Panc1 (cell line): ENCODE measurements around the gene CCT5. TPM values are rescaled to one million over a fixed set of nuclear protein-coding genes. Genes with fewer than 3 reads are reported as not detected.

Source experiments
- ATAC-seq: fragments of 200-7000 bp; cut with Tn5 transposase; 2 replicates; pipeline ENCODE4 v1.9.1; 2020; ENCODE audit warnings: mild to moderate bottlenecking, moderate library complexity
- BruUV-seq: library from RNA; stranded (reverse); fragments of 400-500 nt; replicated peaks from 2 replicates; lab custom pipeline; 2021; lab: Mats Ljungman, UMichigan
- CTCF ChIA-PET: fragments of 300-600 bp; sonication (Branson Sonifier 250); formaldehyde crosslinking; loops from one replicate; lab custom pipeline; 2022; ENCODE audit warnings: antibody characterized with exemption; lab: Charles Lee
- POLR2A ChIA-PET: fragments of 300-600 bp; sonication (Branson Sonifier 250); formaldehyde crosslinking; loops from one replicate; lab custom pipeline; 2022; ENCODE audit warnings: antibody characterized with exemption; lab: Charles Lee
- DNase-seq: peaks from one replicate; pipeline ENCODE4 v3.0.0-alpha.2; 2010; ENCODE audit warnings: low read depth, low spot score
- H3K27ac ChIP-seq: 2 replicates; pipeline ENCODE4 v1.5.1; 2011; ENCODE audit warnings: mild to moderate bottlenecking, low read length, inconsistent platforms
- H3K27me3 ChIP-seq: fragments of 200-500 bp; sonication (Bioruptor generic); 2 replicates; pipeline ENCODE4 v1.6.0; 2014; ENCODE audit warnings: low read length, inconsistent platforms; ENCODE audit not compliant: control insufficient read depth, insufficient read depth
- H3K36me3 ChIP-seq: fragments of 200-500 bp; sonication (Bioruptor generic); 2 replicates; pipeline ENCODE4 v1.5.1; 2014; ENCODE audit warnings: inconsistent platforms, mild to moderate bottlenecking, low read length, moderate library complexity; ENCODE audit not compliant: control insufficient read depth, insufficient read depth
- H3K4me1 ChIP-seq: 2 replicates; pipeline ENCODE4 v1.5.1; 2011; ENCODE audit warnings: inconsistent platforms, mild to moderate bottlenecking, low read length, moderate library complexity; ENCODE audit not compliant: control insufficient read depth, insufficient read depth
- H3K4me3 ChIP-seq, 2 experiments: 2 replicates each; pipeline ENCODE4 v1.5.1; 2011 to 2012; ENCODE audit warnings: low read depth in 2 of 2, low read length in 2 of 2, mild to moderate bottlenecking in 2 of 2, inconsistent platforms in 1 of 2, moderate library complexity in 1 of 2
- H3K9me3 ChIP-seq: fragments of 200-500 bp; sonication (Bioruptor generic); 2 replicates; pipeline ENCODE4 v1.5.1; 2014; ENCODE audit warnings: low read depth, mild to moderate bottlenecking, inconsistent platforms, low read length, moderate library complexity; ENCODE audit not compliant: control insufficient read depth, insufficient read depth
- POLR2AphosphoS5 ChIP-seq: IDR thresholded peaks from 2 replicates; pipeline ENCODE4 v1.6.1; 2012; ENCODE audit warnings: mild to moderate bottlenecking, low read depth, low read length, moderate library complexity
- REST ChIP-seq, 2 experiments: IDR thresholded peaks; 2 replicates each; pipeline ENCODE4 v1.6.1; 2011 to 2012; ENCODE audit warnings: low read depth in 2 of 2, control low read depth in 1 of 2, low read length in 1 of 2, mild to moderate bottlenecking in 1 of 2, moderate library complexity in 1 of 2; ENCODE audit not compliant: insufficient read depth in 1 of 2
- SIN3A ChIP-seq: IDR thresholded peaks from 2 replicates; pipeline ENCODE4 v1.6.1; 2012; ENCODE audit warnings: low read depth, mild to moderate bottlenecking, low read length, moderate library complexity, borderline replicate concordance; ENCODE audit not compliant: insufficient read depth
- TCF7L2 ChIP-seq: IDR thresholded peaks from 2 replicates; pipeline ENCODE4 v1.6.1; 2011; ENCODE audit warnings: mild to moderate bottlenecking, low read depth, low read length, inconsistent platforms
- in situ Hi-C: cut with HindIII; loops from 2 replicates; pipeline ENCODE4 v1.10.0; 2016; ENCODE audit warnings: low sequenced_read_pairs, low pct_unique_long_range_greater_than_20kb
- intact Hi-C: fragments of 100-400 bp; cut with micrococcal nuclease; formaldehyde crosslinking; loops from one replicate; pipeline ENCODE4 v1.10.0; 2022; ENCODE audit not compliant: unreplicated experiment
- total RNA-seq: library from RNA; stranded (reverse); gene quantifications from one replicate; pipeline ENCODE4 v1.2.1, GENCODE V29; 2021; ENCODE audit not compliant: unreplicated experiment
- TF ChIP-seq, protein P1 (sequence below): fragments of 450-650 bp; IDR thresholded peaks from 2 replicates; pipeline ENCODE4 v1.5.1; 2017; ENCODE audit warnings: mild to moderate bottlenecking

Gene CCT5
- total RNA-seq, 1 experiment from 2014 or later: 476 TPM

- no peak for DNase-seq
- no peak for TF ChIP-seq TCF7L2
- no peak for TF ChIP-seq POLR2AphosphoS5
- no peak for TF ChIP-seq SIN3A
- no peak for TF ChIP-seq REST (IDR thresholded peaks at IDR 0.05; ENCODE audit: insufficient read depth in 1 of 2, low read depth in 2 of 2, low read length in 1 of 2)
- TF ChIP-seq, protein P1, sequence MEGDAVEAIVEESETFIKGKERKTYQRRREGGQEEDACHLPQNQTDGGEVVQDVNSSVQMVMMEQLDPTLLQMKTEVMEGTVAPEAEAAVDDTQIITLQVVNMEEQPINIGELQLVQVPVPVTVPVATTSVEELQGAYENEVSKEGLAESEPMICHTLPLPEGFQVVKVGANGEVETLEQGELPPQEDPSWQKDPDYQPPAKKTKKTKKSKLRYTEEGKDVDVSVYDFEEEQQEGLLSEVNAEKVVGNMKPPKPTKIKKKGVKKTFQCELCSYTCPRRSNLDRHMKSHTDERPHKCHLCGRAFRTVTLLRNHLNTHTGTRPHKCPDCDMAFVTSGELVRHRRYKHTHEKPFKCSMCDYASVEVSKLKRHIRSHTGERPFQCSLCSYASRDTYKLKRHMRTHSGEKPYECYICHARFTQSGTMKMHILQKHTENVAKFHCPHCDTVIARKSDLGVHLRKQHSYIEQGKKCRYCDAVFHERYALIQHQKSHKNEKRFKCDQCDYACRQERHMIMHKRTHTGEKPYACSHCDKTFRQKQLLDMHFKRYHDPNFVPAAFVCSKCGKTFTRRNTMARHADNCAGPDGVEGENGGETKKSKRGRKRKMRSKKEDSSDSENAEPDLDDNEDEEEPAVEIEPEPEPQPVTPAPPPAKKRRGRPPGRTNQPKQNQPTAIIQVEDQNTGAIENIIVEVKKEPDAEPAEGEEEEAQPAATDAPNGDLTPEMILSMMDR: no peak
- no TSS peak for BruUV-seq
- in situ Hi-C loops (no loop called here), intact Hi-C loops (no loop called here)
- H3K9me3 ChIP-seq: no peaks in the 10 kb centered on the region
- H3K27ac ChIP-seq: no peak overlapping the region
- no peaks in the 10 kb centered on the region for H3K27me3 ChIP-seq
- H3K4me1 ChIP-seq: no peaks in the 10 kb centered on the region
- ATAC-seq: no peak
- H3K36me3 ChIP-seq: no peaks in the 10 kb centered on the region
- POLR2A ChIA-PET: no interaction called here
- H3K4me3 ChIP-seq: no peak overlapping the region
- CTCF ChIA-PET: no interaction called here
Measured at GRCh38 chr5:10227379-10227778, 22.7 kb upstream of the CCT5 start.

DNA sequence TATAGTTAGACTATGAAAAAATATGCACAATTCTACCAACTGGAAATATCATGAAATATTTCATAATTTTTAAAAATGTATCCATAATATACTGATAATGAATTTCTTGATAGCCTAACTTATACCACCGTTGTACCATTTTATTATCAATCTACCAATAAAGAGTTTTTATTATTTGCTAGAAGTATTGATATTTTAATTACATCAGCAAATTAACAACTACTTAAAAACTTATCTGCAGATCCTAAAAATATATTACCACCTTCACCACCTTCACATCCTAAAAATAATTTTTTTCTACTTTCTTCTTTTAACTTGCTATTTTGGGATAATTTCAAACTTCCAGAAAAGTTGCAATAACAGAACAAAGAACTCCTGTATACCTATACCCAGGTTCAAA is 21.8 kb upstream of the CCT5 start:
- in situ Hi-C loops: no loop called here
- no peak for DNase-seq
- TF ChIP-seq POLR2AphosphoS5 (no peak), TCF7L2 (no peak), SIN3A (no peak), REST (IDR thresholded peaks at IDR 0.05; ENCODE audit: insufficient read depth in 1 of 2, low read depth in 2 of 2, low read length in 1 of 2) (no peak)
- TF ChIP-seq, protein P1: no peak

More for the DNA sequence above, 21.8 kb upstream of the CCT5 start:
- H3K27me3 ChIP-seq: no peaks in the 10 kb centered on the region
- intact Hi-C loops: no loop called here
- no peaks in the 10 kb centered on the region for H3K4me1 ChIP-seq
- ChIA-PET CTCF (no interaction called here), POLR2A (no interaction called here)
- H3K9me3 ChIP-seq: no peaks in the 10 kb centered on the region
- no TSS peak for BruUV-seq
- no peak for ATAC-seq
- no peak overlapping the region for H3K4me3 ChIP-seq
- H3K27ac ChIP-seq: no peak overlapping the region
- H3K36me3 ChIP-seq: no peaks in the 10 kb centered on the region
